Mesenteric fat pad (tissue), 1 donor: Measurements from ENCODE around the gene GFOD1. TPM values are rescaled to one million over a fixed set of nuclear protein-coding genes. Genes with fewer than 3 reads are reported as not detected.
"Not testable (repeated sequence)": the region's sequence is repeated elsewhere in the genome, so short reads cannot be mapped to it uniquely, and the experiment has no call there.

ENCODE experiments used
- DNase-seq: peaks from one replicate; pipeline ENCODE4 v3.0.0-alpha.2; 2020; ENCODE audit warnings: low spot score
- total RNA-seq: library from RNA; stranded (reverse); fragmentation: NEBNext Ultra II Directional; extraction: Animal tissue kit (Norgen Biotek cat#: 25700); gene quantifications from one replicate; pipeline ENCODE4 v1.2.1, GENCODE V29; 2021
- donor health status: DM: yes; HTN: yes; CAD: no.

Gene GFOD1
- total RNA-seq, 1 donor from 2014 or later = 25.9 TPM

- no peak for DNase-seq
Measured at GRCh38 chr6:13466304-13467215, 20.8 kb downstream of the GFOD1 start.

GRCh38 chr6:13465734-13466133, 21.7 kb downstream of the GFOD1 start:
- no peak for DNase-seq

GRCh38 chr6:13463941-13464340, 23.5 kb downstream of the GFOD1 start:
- no peak for DNase-seq

GRCh38 chr6:13463328-13463717, 24.1 kb downstream of the GFOD1 start:
- DNase-seq = no peak

GRCh38 chr6:13462458-13463327, 24.7 kb downstream of the GFOD1 start:
- no peak for DNase-seq

- no peak for DNase-seq
Measured at GRCh38 chr6:13461805-13462204, 25.6 kb downstream of the GFOD1 start.

GRCh38 chr6:13461307-13461706, 26.1 kb downstream of the GFOD1 start:
- DNase-seq = no peak

- DNase-seq = not testable (repeated sequence)
Measured at GRCh38 chr6:13460289-13460688, 27.1 kb downstream of the GFOD1 start.

- no peak for DNase-seq
Measured at GRCh38 chr6:13457577-13457976, 29.8 kb downstream of the GFOD1 start.

GRCh38 chr6:13455552-13455966, 31.8 kb downstream of the GFOD1 start:
- no peak for DNase-seq

- no peak for DNase-seq
Measured at GRCh38 chr6:13454286-13455221, 32.8 kb downstream of the GFOD1 start.

GRCh38 chr6:13453771-13454251, 33.6 kb downstream of the GFOD1 start:
- DNase-seq = no peak

- no peak for DNase-seq
Measured at GRCh38 chr6:13453153-13453552, 34.2 kb downstream of the GFOD1 start.

- no peak for DNase-seq
Measured at GRCh38 chr6:13452346-13453117, 34.9 kb downstream of the GFOD1 start.

GRCh38 chr6:13451181-13451895, 36.1 kb downstream of the GFOD1 start:
- DNase-seq = no peak

GRCh38 chr6:13450628-13451027, 36.8 kb downstream of the GFOD1 start:
- no peak for DNase-seq

GRCh38 chr6:13447949-13448724, 39.3 kb downstream of the GFOD1 start:
- DNase-seq = no peak

GRCh38 chr6:13446381-13446780, 41.0 kb downstream of the GFOD1 start:
- DNase-seq = no peak

- no peak for DNase-seq
Measured at GRCh38 chr6:13445744-13446115, 41.7 kb downstream of the GFOD1 start.
